ENCODE measurements around the gene WDR5. TPM values are rescaled to one million over a fixed set of nuclear protein-coding genes. Genes with fewer than 3 reads are reported as not detected.

Gene WDR5
- total and polyA plus RNA-seq, 10 of the 15 experiments (the other 5 are each of a cell fraction or from before 2014, with no cell fraction given): 1.4 to 43.7 (median 33.2) TPM

DNA sequence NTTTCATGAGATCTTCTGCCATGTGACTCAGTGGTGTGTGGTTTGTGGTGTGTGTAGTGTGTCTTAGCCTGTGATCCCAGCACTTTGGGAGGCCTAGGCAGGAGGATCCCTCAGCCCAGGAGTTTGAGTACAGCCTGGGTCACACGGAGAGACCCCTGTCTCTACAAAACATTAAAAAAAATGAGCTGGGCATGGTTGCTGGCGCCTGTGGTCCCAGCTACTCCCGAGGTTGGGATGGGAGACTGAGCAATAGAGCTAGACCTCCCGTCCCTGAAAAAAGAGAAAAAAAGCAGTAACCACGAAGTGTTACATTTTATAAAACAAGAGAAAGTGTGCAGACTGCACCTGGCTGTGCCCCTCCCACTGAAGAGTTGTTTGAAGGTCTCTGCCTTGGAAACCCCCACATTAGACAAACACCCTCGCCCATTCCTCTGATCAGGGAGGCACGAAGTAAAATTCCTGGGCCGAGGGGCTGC is 49.7 kb downstream of the WDR5 start (continued):
- TF ChIP-seq, protein P1, sequence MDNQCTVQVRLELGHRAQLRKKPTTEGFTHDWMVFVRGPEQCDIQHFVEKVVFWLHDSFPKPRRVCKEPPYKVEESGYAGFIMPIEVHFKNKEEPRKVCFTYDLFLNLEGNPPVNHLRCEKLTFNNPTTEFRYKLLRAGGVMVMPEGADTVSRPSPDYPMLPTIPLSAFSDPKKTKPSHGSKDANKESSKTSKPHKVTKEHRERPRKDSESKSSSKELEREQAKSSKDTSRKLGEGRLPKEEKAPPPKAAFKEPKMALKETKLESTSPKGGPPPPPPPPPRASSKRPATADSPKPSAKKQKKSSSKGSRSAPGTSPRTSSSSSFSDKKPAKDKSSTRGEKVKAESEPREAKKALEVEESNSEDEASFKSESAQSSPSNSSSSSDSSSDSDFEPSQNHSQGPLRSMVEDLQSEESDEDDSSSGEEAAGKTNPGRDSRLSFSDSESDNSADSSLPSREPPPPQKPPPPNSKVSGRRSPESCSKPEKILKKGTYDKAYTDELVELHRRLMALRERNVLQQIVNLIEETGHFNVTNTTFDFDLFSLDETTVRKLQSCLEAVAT (IDR thresholded peaks at IDR 0.05): peak; percentile 81
- TF ChIP-seq POLR2AphosphoS5 (IDR thresholded peaks at IDR 0.05; ENCODE audit: low read length) (no peak), FOXK2 (IDR thresholded peaks at IDR 0.05) (no peak), DPF2 (IDR thresholded peaks at IDR 0.05) (peak; percentile 34; the same call in 1 of the 2 replicates), ATF7 (IDR thresholded peaks at IDR 0.05; ENCODE audit: low read depth) (0 out of 2 replicates have a peak, but pooled peaks have one; percentile 26), EED (IDR thresholded peaks at IDR 0.05; ENCODE audit: low read depth) (0 out of 2 replicates have a peak, but pooled peaks have one; percentile 12), IKZF2 (IDR thresholded peaks at IDR 0.05) (peak; percentile 84 to 88), NBN (IDR thresholded peaks at IDR 0.05) (0 out of 2 replicates have a peak, but pooled peaks have one; percentile 38), GATAD2B (conservative IDR thresholded peaks at IDR 0.05; ENCODE audit: low read depth) (peak; percentile 43; the same call in 1 of the 2 replicates), RAD51 (IDR thresholded peaks at IDR 0.05) (peak; percentile 46; the same call in 1 of the 2 replicates), ZNF384 (IDR thresholded peaks at IDR 0.05; ENCODE audit: borderline replicate concordance, low read depth, low read length) (peak; percentile 53; the same call in 1 of the 2 replicates), ESRRA (IDR thresholded peaks at IDR 0.05; ENCODE audit: low read length) (no peak)
- TF ChIP-seq, protein P2, sequence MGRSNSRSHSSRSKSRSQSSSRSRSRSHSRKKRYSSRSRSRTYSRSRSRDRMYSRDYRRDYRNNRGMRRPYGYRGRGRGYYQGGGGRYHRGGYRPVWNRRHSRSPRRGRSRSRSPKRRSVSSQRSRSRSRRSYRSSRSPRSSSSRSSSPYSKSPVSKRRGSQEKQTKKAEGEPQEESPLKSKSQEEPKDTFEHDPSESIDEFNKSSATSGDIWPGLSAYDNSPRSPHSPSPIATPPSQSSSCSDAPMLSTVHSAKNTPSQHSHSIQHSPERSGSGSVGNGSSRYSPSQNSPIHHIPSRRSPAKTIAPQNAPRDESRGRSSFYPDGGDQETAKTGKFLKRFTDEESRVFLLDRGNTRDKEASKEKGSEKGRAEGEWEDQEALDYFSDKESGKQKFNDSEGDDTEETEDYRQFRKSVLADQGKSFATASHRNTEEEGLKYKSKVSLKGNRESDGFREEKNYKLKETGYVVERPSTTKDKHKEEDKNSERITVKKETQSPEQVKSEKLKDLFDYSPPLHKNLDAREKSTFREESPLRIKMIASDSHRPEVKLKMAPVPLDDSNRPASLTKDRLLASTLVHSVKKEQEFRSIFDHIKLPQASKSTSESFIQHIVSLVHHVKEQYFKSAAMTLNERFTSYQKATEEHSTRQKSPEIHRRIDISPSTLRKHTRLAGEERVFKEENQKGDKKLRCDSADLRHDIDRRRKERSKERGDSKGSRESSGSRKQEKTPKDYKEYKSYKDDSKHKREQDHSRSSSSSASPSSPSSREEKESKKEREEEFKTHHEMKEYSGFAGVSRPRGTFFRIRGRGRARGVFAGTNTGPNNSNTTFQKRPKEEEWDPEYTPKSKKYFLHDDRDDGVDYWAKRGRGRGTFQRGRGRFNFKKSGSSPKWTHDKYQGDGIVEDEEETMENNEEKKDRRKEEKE (IDR thresholded peaks at IDR 0.05): no peak
- TF ChIP-seq, protein P3, sequence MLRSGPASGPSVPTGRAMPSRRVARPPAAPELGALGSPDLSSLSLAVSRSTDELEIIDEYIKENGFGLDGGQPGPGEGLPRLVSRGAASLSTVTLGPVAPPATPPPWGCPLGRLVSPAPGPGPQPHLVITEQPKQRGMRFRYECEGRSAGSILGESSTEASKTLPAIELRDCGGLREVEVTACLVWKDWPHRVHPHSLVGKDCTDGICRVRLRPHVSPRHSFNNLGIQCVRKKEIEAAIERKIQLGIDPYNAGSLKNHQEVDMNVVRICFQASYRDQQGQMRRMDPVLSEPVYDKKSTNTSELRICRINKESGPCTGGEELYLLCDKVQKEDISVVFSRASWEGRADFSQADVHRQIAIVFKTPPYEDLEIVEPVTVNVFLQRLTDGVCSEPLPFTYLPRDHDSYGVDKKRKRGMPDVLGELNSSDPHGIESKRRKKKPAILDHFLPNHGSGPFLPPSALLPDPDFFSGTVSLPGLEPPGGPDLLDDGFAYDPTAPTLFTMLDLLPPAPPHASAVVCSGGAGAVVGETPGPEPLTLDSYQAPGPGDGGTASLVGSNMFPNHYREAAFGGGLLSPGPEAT (IDR thresholded peaks at IDR 0.05; ENCODE audit: low read depth): peak; percentile 91; the same call in 1 of the 2 replicates
- TF ChIP-seq, protein P4, sequence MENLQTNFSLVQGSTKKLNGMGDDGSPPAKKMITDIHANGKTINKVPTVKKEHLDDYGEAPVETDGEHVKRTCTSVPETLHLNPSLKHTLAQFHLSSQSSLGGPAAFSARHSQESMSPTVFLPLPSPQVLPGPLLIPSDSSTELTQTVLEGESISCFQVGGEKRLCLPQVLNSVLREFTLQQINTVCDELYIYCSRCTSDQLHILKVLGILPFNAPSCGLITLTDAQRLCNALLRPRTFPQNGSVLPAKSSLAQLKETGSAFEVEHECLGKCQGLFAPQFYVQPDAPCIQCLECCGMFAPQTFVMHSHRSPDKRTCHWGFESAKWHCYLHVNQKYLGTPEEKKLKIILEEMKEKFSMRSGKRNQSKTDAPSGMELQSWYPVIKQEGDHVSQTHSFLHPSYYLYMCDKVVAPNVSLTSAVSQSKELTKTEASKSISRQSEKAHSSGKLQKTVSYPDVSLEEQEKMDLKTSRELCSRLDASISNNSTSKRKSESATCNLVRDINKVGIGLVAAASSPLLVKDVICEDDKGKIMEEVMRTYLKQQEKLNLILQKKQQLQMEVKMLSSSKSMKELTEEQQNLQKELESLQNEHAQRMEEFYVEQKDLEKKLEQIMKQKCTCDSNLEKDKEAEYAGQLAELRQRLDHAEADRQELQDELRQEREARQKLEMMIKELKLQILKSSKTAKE (IDR thresholded peaks at IDR 0.05; ENCODE audit: low read depth, poor library complexity, severe bottlenecking): peak; percentile 26

Data from GM12878 (cell line).